Body of pancreas (tissue), 4 donors: Measurements from ENCODE around the gene ALPP. TPM values are rescaled to one million over a fixed set of nuclear protein-coding genes. Genes with fewer than 3 reads are reported as not detected.
A peak's percentile ranks its signal among the peaks of the same experiment; 100 is the strongest.
"Not testable (repeated sequence)": the region's sequence is repeated elsewhere in the genome, so short reads cannot be mapped to it uniquely, and the experiment has no call there.

Source experiments
- ATAC-seq: fragments of 150-250 bp; one replicate; pipeline ENCODE4 v1.9.1; 2016
- DNase-seq, 4 donors: peaks; one replicate each; pipeline ENCODE4 v3.0.0-alpha.2; 2019
- H3K27ac ChIP-seq, 4 donors: fragments of 200-600 bp; sonication (generic); 1 replicate in 3 of 4; 2 replicates in 1 of 4; pipeline versions ENCODE4 v1.5.1 to v1.6.1; 2016 to 2019; ENCODE audit warnings: mild to moderate bottlenecking in 1 of 4, mixed read lengths in 1 of 4, moderate library complexity in 1 of 4
- H3K27me3 ChIP-seq, 2 donors: fragments of 200-600 bp; sonication (generic); one replicate each; pipeline ENCODE4 v1.6.0; 2016; ENCODE audit warnings: mild to moderate bottlenecking in 1 of 2
- H3K36me3 ChIP-seq, 2 donors: fragments of 200-600 bp; sonication (generic); replicated peaks in 1 of 2; 2 replicates each; pipeline ENCODE4 v1.5.1; 2016; ENCODE audit warnings: low read depth in 2 of 2; ENCODE audit not compliant: insufficient read depth in 1 of 2
- H3K4me1 ChIP-seq: fragments of 200-600 bp; sonication (generic); one replicate; pipeline ENCODE4 v1.6.0; 2016
- H3K4me3 ChIP-seq, 2 donors: fragments of 200-600 bp; sonication (generic); 1 replicate in 1 of 2; 2 replicates in 1 of 2; pipeline ENCODE4 v1.5.1; 2016 to 2019
- H3K9me3 ChIP-seq, 3 donors: fragments of 200-600 bp; sonication (generic); 1 replicate in 2 of 3; 2 replicates in 1 of 3; pipeline ENCODE4 v1.5.1; 2016
- POLR2A ChIP-seq, 3 donors: fragments of 450-650 bp; IDR thresholded peaks; one replicate each; pipeline ENCODE4 v1.6.1; 2016; ENCODE audit warnings: antibody characterized with exemption in 3 of 3, mild to moderate bottlenecking in 2 of 3
- WGBS, 2 donors: methylation state at CpG; one replicate each; pipeline ENCODE4 v1.1.5; 2017; 5-methylcytosine and 5-hydroxymethylcytosine counted together
- intact Hi-C: fragments of 100-400 bp; cut with DNase I; formaldehyde crosslinking; loops from one replicate; pipeline ENCODE4 v1.15.1; 2023
- total RNA-seq, 2 donors: library from RNA; depleted of rRNA; stranded (reverse); fragments of >200 nt; gene quantifications; one replicate each; pipeline ENCODE4 v1.1.0, GENCODE V29; 2016
- TF ChIP-seq, protein P1 (sequence below), 7 experiments: fragments of 450-650 bp in 4 of 7; fragments of 200-600 bp in 3 of 7; sonication (generic) in 3 of 7; IDR thresholded peaks; one replicate each; pipeline ENCODE4 v1.5.1; 2016 to 2019; ENCODE audit warnings: antibody characterized with exemption in 7 of 7

Gene ALPP
- under 1 TPM in 1 of 2 donors, not detected in 1; 0.52 TPM for total RNA-seq

DNA sequence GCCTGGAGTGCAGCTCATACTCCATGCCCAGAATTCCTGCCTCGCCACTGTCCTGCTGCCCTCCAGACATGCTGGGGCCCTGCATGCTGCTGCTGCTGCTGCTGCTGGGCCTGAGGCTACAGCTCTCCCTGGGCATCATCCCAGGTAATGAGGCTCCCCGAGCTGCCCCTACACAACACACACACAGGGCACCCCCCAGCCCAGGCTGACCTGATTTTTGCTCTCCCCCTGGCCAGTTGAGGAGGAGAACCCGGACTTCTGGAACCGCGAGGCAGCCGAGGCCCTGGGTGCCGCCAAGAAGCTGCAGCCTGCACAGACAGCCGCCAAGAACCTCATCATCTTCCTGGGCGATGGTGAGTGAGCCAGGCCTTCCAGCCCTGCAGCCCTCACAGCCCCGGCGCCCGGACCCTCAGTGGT, at the start of gene ALPP:
Gene ALPP (plus strand): TSS at position 17 of the 417 bp plus-strand sequence. CDS start 52 bp downstream, at position 69.
- DNase-seq, H3K27me3 ChIP-seq, H3K4me1 ChIP-seq, H3K9me3 ChIP-seq, H3K27ac ChIP-seq, H3K4me3 ChIP-seq, H3K36me3 ChIP-seq, ATAC-seq, intact Hi-C loops: not testable (repeated sequence)
- 88% methylated on average over 12 of the region's 12 CpGs; no CpG with 5 or more reads in 1 of the 2 donors for WGBS, 2 donors

DNA sequence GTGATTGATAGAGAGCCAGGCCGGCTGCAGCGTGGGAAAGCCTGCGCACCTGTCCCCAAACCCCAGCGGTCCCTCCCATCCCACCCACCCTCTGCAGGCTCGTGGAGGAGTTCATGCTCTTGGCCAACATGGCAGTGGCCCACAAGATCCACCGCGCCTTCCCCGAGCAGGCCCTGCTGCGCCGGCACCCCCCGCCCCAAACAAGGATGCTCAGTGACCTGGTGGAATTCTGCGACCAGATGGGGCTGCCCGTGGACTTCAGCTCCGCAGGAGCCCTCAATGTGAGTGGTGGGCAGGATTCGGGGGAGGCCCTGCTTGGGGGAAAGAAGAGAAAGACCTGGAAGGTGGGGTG, 48.9 kb upstream of the ALPP start:
- H3K9me3 ChIP-seq: no peaks in the 10 kb centered on the region
- no peaks in the 10 kb centered on the region for H3K36me3 ChIP-seq
- H3K27ac ChIP-seq: no peak overlapping the region
- intact Hi-C loops: loop anchor here (5.0 kb wide), 1 partner anchor 402 kb away; the partner anchor contains the start of gene NPPC
- DNase-seq (peak in 1 of 4 donors; percentile 2), ATAC-seq (no peak)
- no peak overlapping the region for H3K4me3 ChIP-seq
- no peaks in the 10 kb centered on the region for H3K4me1 ChIP-seq
- no peak for TF ChIP-seq POLR2A (IDR thresholded peaks at IDR 0.05)
- TF ChIP-seq, protein P1, sequence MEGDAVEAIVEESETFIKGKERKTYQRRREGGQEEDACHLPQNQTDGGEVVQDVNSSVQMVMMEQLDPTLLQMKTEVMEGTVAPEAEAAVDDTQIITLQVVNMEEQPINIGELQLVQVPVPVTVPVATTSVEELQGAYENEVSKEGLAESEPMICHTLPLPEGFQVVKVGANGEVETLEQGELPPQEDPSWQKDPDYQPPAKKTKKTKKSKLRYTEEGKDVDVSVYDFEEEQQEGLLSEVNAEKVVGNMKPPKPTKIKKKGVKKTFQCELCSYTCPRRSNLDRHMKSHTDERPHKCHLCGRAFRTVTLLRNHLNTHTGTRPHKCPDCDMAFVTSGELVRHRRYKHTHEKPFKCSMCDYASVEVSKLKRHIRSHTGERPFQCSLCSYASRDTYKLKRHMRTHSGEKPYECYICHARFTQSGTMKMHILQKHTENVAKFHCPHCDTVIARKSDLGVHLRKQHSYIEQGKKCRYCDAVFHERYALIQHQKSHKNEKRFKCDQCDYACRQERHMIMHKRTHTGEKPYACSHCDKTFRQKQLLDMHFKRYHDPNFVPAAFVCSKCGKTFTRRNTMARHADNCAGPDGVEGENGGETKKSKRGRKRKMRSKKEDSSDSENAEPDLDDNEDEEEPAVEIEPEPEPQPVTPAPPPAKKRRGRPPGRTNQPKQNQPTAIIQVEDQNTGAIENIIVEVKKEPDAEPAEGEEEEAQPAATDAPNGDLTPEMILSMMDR (IDR thresholded peaks at IDR 0.05): no peak
- 92 to 94% methylated on average over 14 to 15 of the region's 15 CpGs for WGBS, 2 donors
- H3K27me3 ChIP-seq: no peaks in the 10 kb centered on the region

DNA sequence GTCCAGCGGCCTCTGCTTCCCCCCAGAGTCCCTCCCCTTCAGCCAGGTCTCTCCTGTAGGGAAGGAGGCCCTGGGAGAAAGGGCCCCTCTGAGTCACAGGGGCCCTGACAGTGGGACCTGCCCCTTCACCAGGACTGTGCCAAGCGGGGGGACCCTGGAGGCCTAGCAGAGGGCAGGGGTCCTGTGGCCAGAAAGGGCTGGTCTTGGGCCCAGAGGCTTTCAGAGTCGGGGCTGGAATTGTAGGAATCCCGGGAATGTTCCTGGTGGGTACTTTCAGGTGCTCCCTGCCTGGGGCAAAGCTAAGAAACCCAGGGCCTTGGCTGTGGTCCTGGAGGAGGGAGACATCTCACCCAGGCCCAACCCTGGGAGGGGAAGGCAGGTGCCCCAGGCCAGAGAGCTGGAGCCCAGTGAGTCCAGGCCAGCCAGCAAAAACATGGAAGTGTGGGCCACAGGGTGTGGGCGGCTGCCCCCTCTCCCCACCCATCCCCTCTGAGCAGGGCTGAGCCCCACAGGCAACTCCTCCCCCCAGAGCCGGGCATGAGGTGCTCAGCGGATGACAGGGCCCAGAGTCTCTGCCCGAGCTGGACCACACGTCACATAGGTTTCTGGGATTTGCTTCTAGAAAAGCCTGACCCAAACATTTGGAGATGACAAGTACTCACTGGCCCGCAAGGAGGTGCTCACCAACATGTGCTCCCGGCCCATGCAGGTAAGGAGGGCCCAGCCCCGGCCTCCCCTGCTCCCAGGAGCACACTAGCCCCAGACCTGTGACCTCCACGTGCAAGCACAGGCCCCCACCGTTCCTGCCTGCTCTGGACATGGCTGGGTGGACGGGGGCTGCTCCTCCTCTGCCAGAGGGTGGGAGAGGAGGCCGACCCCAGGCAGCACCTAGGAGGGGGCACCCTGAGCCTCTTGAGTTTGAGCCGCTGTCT, 48.2 kb upstream of the ALPP start:
- ATAC-seq (no peak), DNase-seq (no peak)
- Histone ChIP-seq H3K4me1 (no peaks in the 10 kb centered on the region), H3K27me3 (no peaks in the 10 kb centered on the region), H3K9me3 (no peaks in the 10 kb centered on the region), H3K27ac (no peak overlapping the region), H3K4me3 (no peak overlapping the region), H3K36me3 (no peaks in the 10 kb centered on the region)
- intact Hi-C loops: no loop called here
- TF ChIP-seq, protein P1 (IDR thresholded peaks at IDR 0.05): no peak
- TF ChIP-seq POLR2A (IDR thresholded peaks at IDR 0.05): no peak
- WGBS, 2 donors: 87 to 93% methylated on average over 5 to 13 of the region's 17 CpGs

DNA sequence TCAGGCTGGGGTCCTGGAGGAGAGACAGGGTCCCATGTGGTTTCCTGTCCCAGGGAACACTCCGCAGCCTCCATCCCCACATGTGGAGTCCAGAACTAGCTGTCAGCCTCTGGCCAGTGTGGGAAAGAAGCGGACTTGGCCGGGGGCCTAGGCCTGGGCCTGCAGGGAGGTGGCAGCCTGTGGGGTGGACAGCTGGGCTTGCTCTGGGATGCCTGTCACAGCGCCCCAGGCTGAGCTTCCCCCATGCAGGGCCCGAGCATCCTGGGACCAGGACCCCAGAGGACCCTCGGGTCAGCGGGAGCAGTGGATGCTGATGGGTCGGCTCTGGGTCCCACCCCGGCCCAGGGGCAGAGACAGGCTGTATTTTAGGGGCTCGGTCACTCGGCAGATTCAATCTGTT, 47.5 kb upstream of the ALPP start:
- DNase-seq, H3K36me3 ChIP-seq, H3K9me3 ChIP-seq, H3K27ac ChIP-seq, ATAC-seq, intact Hi-C loops, H3K4me3 ChIP-seq, H3K27me3 ChIP-seq, H3K4me1 ChIP-seq: not testable (repeated sequence)
- 91 to 100% methylated on average over 2 to 11 of the region's 11 CpGs for WGBS, 2 donors

DNA sequence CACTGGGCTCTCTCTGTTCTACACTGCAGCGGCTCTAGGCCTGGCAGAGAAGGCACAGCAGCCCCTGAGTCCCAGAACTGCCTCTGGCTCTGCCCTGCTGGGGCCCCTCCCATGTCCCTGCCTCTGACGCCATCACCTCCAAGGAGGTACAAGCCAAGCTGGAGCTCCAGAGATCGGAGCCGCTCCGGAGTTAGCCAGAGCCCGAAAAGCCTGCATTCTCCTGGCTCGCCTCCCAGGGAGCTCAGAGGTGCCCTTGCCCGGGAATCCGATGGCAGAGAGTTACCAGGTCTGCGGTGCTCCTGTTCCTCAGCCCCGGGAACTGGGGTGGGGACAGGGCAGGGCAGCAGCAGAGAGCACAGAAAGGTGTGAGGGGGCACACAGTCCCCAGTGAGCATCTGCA, 46.9 kb upstream of the ALPP start:
- WGBS, 2 donors: 91% methylated on average over 7 to 8 of the region's 11 CpGs
- peak in 1 of 4 donors; percentile 10 for DNase-seq
- intact Hi-C loops: not testable (repeated sequence)

DNA sequence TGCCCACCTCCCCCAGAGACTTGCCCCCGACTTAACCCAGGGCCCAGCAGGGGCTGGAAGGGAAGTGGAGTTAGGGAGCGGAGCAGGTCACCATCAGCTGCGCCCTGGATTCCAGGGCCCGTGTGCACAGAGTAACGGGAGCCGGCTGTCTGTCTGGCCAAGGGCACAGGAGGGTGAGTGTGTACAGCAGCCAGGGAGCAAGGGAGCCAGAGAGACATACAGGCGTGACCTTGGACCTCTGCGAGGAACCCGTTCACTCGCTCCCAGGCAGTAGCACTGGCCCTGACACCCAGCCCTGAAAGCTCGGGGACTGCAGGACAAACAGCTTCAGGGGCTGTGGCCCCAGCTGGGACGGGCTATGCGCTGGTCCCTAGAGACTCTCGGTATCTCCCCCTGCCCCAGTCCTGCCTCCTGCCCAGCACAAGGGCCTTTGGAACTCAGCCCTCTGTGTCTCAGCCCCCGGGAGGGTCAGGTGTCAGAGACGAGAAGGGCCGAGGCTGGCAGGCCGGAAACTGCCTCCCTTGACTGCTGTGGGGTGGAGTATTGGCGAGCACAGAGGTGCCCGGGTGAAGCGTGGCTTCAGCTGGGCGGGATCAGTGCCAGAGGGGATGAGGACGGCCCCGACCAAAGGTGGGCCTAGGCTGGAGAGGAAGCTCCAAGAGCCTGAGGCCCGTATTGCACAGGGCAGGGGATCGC, 46.2 kb upstream of the ALPP start:
- H3K27me3 ChIP-seq, H3K4me1 ChIP-seq, H3K9me3 ChIP-seq, H3K36me3 ChIP-seq, ATAC-seq, H3K4me3 ChIP-seq, intact Hi-C loops, H3K27ac ChIP-seq: not testable (repeated sequence)
- WGBS, 2 donors: 89 to 97% methylated on average over 6 to 10 of the region's 26 CpGs
- peak in 1 of 4 donors; percentile 4 for DNase-seq

More for the DNA sequence above, 46.9 kb upstream of the ALPP start:
- not testable (repeated sequence) for H3K27me3 ChIP-seq, H3K36me3 ChIP-seq, ATAC-seq, H3K4me3 ChIP-seq, H3K9me3 ChIP-seq, H3K27ac ChIP-seq, H3K4me1 ChIP-seq
